ENCODE data around the gene TCOF1. TPM values are rescaled to one million over a fixed set of nuclear protein-coding genes. Genes with fewer than 3 reads are reported as not detected.

TCOF1 gene
- total RNA-seq, 1 donor from 2014 or later: 19.3 TPM

- DNase-seq: no peak
- Histone ChIP-seq H3K9me3 (replicated peaks) (no peaks in the 10 kb centered on the region), H3K27me3 (ENCODE audit: low read depth) (no peaks in the 10 kb centered on the region), H3K36me3 (no peaks in the 10 kb centered on the region), H3K4me3 (no peak overlapping the region), H3K4me1 (no peaks in the 10 kb centered on the region), H3K27ac (replicated peaks) (no peak overlapping the region)
- intact Hi-C loops (cut with micrococcal nuclease): no loop called here
- no peak for TF ChIP-seq CTCF (IDR thresholded peaks at IDR 0.05; ENCODE audit: borderline replicate concordance)
Observed at GRCh38 chr5:150340614-150341255, 16.8 kb upstream of the TCOF1 start.

DNA sequence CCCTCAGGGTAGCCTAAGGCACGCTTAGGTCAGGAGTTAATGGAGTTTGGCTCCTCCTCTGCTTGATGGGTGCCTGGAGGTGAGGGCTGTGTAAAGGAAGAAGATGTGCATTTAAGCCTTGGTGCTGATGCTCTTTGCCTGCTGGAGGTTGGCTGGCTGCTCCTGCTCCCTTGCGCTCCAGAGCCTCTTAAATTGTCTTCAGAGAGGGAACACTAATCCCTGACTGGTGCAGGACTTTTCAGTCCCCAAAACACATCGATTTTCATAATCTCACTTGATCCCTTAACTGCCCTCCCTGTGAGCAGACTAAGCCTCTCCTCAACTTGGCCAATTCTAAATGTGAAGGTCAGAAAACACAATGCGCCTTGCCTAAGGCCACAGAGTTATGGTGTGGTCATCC is 16.2 kb upstream of the TCOF1 start:
- no peak for TF ChIP-seq CTCF (IDR thresholded peaks at IDR 0.05; ENCODE audit: borderline replicate concordance)
- no peaks in the 10 kb centered on the region for H3K27me3 ChIP-seq (ENCODE audit: low read depth)
- H3K4me3 ChIP-seq: no peak overlapping the region
- H3K9me3 ChIP-seq (replicated peaks): no peaks in the 10 kb centered on the region
- no peak overlapping the region for H3K27ac ChIP-seq (replicated peaks)
- intact Hi-C loops (cut with micrococcal nuclease): no loop called here
- no peaks in the 10 kb centered on the region for H3K4me1 ChIP-seq
- no peaks in the 10 kb centered on the region for H3K36me3 ChIP-seq
- no peak for DNase-seq

- no peak for DNase-seq
- no peak for TF ChIP-seq CTCF (IDR thresholded peaks at IDR 0.05; ENCODE audit: borderline replicate concordance)
- intact Hi-C loops (cut with micrococcal nuclease): no loop called here
- Histone ChIP-seq H3K27me3 (ENCODE audit: low read depth) (no peaks in the 10 kb centered on the region), H3K36me3 (no peaks in the 10 kb centered on the region), H3K27ac (replicated peaks) (no peak overlapping the region), H3K9me3 (replicated peaks) (no peaks in the 10 kb centered on the region), H3K4me1 (no peaks in the 10 kb centered on the region), H3K4me3 (no peak overlapping the region)
Observed at GRCh38 chr5:150341989-150342388, 15.5 kb upstream of the TCOF1 start.

GRCh38 chr5:150342583-150342982 is 14.9 kb upstream of the TCOF1 start:
- H3K27ac ChIP-seq (replicated peaks): no peak overlapping the region
- H3K27me3 ChIP-seq (ENCODE audit: low read depth): no peaks in the 10 kb centered on the region
- no peak for DNase-seq
- no peaks in the 10 kb centered on the region for H3K9me3 ChIP-seq (replicated peaks)
- H3K4me3 ChIP-seq: no peak overlapping the region
- intact Hi-C loops (cut with micrococcal nuclease): no loop called here
- no peaks in the 10 kb centered on the region for H3K4me1 ChIP-seq
- H3K36me3 ChIP-seq: no peaks in the 10 kb centered on the region
- TF ChIP-seq CTCF (IDR thresholded peaks at IDR 0.05; ENCODE audit: borderline replicate concordance): no peak

DNA sequence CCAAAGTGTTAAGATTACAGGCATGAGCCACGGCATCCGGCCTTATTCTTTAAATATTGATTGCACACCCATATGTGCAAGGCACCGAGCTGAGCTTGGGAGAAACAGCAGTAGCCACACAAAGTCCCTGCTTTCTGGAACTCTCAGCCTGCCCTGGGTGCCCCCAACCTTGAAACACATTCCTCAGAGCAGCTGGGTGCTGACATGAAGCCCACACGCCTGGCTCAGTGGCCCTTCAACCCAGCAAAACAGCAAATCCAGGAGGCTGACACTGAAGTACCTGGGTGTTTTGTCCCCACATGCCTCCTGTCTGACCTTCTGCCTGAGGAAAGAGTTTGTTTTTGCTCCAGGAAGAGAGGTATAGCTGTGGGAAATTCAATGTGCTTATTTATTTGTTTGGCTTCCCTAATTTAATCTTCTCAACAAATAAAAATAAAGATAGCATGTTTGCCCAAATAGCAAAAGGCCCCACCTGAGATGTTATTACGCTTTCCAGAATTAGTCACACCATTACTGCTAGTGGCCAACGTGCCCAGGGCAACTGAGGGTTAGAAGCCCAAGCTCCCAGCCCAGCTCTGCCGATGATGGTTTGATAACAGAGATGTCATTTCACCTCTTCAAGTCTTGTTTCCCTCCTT is 13.4 kb upstream of the TCOF1 start:
- no peak overlapping the region for H3K27ac ChIP-seq (replicated peaks)
- H3K9me3 ChIP-seq (replicated peaks): no peaks in the 10 kb centered on the region
- no peak for DNase-seq
- intact Hi-C loops (cut with micrococcal nuclease): no loop called here
- H3K4me3 ChIP-seq: no peak overlapping the region
- H3K27me3 ChIP-seq (ENCODE audit: low read depth): no peaks in the 10 kb centered on the region
- no peaks in the 10 kb centered on the region for H3K4me1 ChIP-seq
- no peak for TF ChIP-seq CTCF (IDR thresholded peaks at IDR 0.05; ENCODE audit: borderline replicate concordance)
- H3K36me3 ChIP-seq: no peaks in the 10 kb centered on the region

Data from left ventricle myocardium inferior (tissue), 1 donor.